Kidney (tissue), 14 donors: Measurements from ENCODE around the gene MANBA. TPM values are rescaled to one million over a fixed set of nuclear protein-coding genes. Genes with fewer than 3 reads are reported as not detected.
A peak's percentile ranks its signal among the peaks of the same experiment; 100 is the strongest.

Experiments
- DNase-seq, 5 donors: peaks; one replicate each; pipeline ENCODE4 v3.0.0-alpha.2; 2013 to 2020
- FAIRE-seq: peaks from 2 replicates; lab custom pipeline; 2012; peaks lifted over from hg19 to GRCh38; lab: Jason Lieb, UNC
- H3K27ac ChIP-seq, 2 donors: one replicate each; pipeline ENCODE4 v1.7.0; 2013; ENCODE audit warnings: low read depth in 2 of 2, low read length in 2 of 2, inconsistent platforms in 1 of 2
- H3K27me3 ChIP-seq: one replicate; pipeline ENCODE4 v1.7.1; 2013; ENCODE audit warnings: low read length, inconsistent platforms; ENCODE audit not compliant: control insufficient read depth, insufficient read depth
- H3K36me3 ChIP-seq, 3 donors: one replicate each; pipeline versions ENCODE4 v1.7.0 to v1.7.1; 2013; ENCODE audit warnings: low read length in 3 of 3, control low read depth in 1 of 3, inconsistent platforms in 1 of 3; ENCODE audit not compliant: insufficient read depth in 3 of 3, control insufficient read depth in 2 of 3
- H3K4me1 ChIP-seq, 3 donors: one replicate each; pipeline versions ENCODE4 v1.7.0 to v1.7.1; 2013; ENCODE audit warnings: low read length in 3 of 3, inconsistent platforms in 1 of 3, low read depth in 1 of 3; ENCODE audit not compliant: control insufficient read depth in 2 of 3, insufficient read depth in 2 of 3
- H3K4me3 ChIP-seq, 3 donors: one replicate each; pipeline versions ENCODE4 v1.7.0 to v1.8.1; 2013; ENCODE audit warnings: low read length in 3 of 3, control low read depth in 1 of 3, inconsistent platforms in 1 of 3
- H3K9ac ChIP-seq, 3 donors: one replicate each; pipeline versions ENCODE4 v1.7.0 to v1.7.1; 2013; ENCODE audit warnings: low read length in 3 of 3, control low read depth in 1 of 3, inconsistent platforms in 1 of 3
- H3K9me3 ChIP-seq, 3 donors: one replicate each; pipeline versions ENCODE4 v1.7.0 to v1.7.1; 2013; ENCODE audit warnings: low read length in 3 of 3, control low read depth in 1 of 3, inconsistent platforms in 1 of 3; ENCODE audit not compliant: control insufficient read depth in 2 of 3, insufficient read depth in 1 of 3
- CTCF ChIP-seq: IDR thresholded peaks from 3 replicates; pipeline ENCODE4 v1.5.1; 2012; ENCODE audit warnings: mild to moderate bottlenecking, moderate library complexity, borderline replicate concordance; ENCODE audit not compliant: insufficient read depth; ENCODE audit errors: extremely low read depth
- intact Hi-C: fragments of 100-400 bp; cut with DNase I; formaldehyde crosslinking; loops from one replicate; pipeline ENCODE4 v1.11.1; 2022
- polyA plus RNA-seq: library from polyadenylated mRNA; stranded (reverse); fragments of 350-450 nt; fragmentation: Illumina TruSeq; extraction: RNeasy Lipid Tissue Mini Kit (QIAGEN cat#74804); gene quantifications from one replicate; pipeline ENCODE4 v1.2.3, GENCODE V29; 2014; ENCODE audit warnings: low read depth, low replicate concordance; ENCODE audit not compliant: insufficient read depth
- total RNA-seq: library from RNA; stranded (reverse); fragmentation: NEBNext Ultra II Directional; extraction: Animal tissue kit (Norgen Biotek cat#: 25700); gene quantifications from one replicate; pipeline ENCODE4 v1.2.1, GENCODE V29; 2021
- donor health status: control.
- donor health status: control.
- donor health status: control.
- donor health status: control.
- donor health status: control.
- donor health status: DM: yes; HTN: yes; CAD: no.
- donor health status: Normal renal cell carcinoma (clear cell type).

The MANBA gene
- total and polyA plus RNA-seq, 2 donors from 2014 or later = 19.0 to 28.0 TPM

GRCh38 chr4:102764901-102765300, 4.1 kb upstream of the MANBA start:
- Histone ChIP-seq H3K27ac (no peak overlapping the region), H3K9ac (no peak overlapping the region), H3K36me3 (no peaks in the 10 kb centered on the region), H3K4me1 (no peaks in the 10 kb centered on the region), H3K9me3 (no peaks in the 10 kb centered on the region), H3K4me3 (no peak overlapping the region), H3K27me3 (no peaks in the 10 kb centered on the region)
- intact Hi-C loops = no loop called here
- DNase-seq (no peak), FAIRE-seq (no peak)
- TF ChIP-seq CTCF = no peak

- H3K4me1 ChIP-seq = peaks cover 0 to 6% (median 0%) of the 10 kb centered on the region in 3 donors
- peak overlapping the region in 1 of 3 donors; percentile 87 for H3K9ac ChIP-seq
- no peaks in the 10 kb centered on the region for H3K9me3 ChIP-seq
- TF ChIP-seq CTCF = no peak
- intact Hi-C loops = no loop called here
- H3K36me3 ChIP-seq = no peaks in the 10 kb centered on the region
- peak overlapping the region in 2 of 3 donors; percentile 91 for H3K4me3 ChIP-seq
- DNase-seq (no peak), FAIRE-seq (no peak)
- H3K27me3 ChIP-seq = no peaks in the 10 kb centered on the region
- no peak overlapping the region for H3K27ac ChIP-seq
These were observed 1.1 kb upstream of the MANBA start for GRCh38 chr4:102761906-102762305.

GRCh38 chr4:102761296-102761701, 531 bp upstream of the MANBA start:
- H3K4me3 ChIP-seq = peak overlapping the region; percentile 70 to 91 (median 91)
- H3K27ac ChIP-seq = peak overlapping the region; percentile 27 to 32
- FAIRE-seq (no peak), DNase-seq (no peak)
- intact Hi-C loops = no loop called here
- no peaks in the 10 kb centered on the region for H3K36me3 ChIP-seq
- H3K4me1 ChIP-seq = peaks cover 0 to 6% (median 0%) of the 10 kb centered on the region in 3 donors
- H3K9ac ChIP-seq = peak overlapping the region; percentile 54 to 87 (median 78)
- H3K9me3 ChIP-seq = no peaks in the 10 kb centered on the region
- no peak for TF ChIP-seq CTCF
- no peaks in the 10 kb centered on the region for H3K27me3 ChIP-seq
